HCT116 (cell line): Measurements from ENCODE around the gene RBM20. TPM values are rescaled to one million over a fixed set of nuclear protein-coding genes. Genes with fewer than 3 reads are reported as not detected.

ENCODE experiments used
- ATAC-seq: fragments of 200-7000 bp; cut with Tn5 transposase; 2 replicates; pipeline ENCODE4 v1.9.1; 2020; ENCODE audit warnings: mild to moderate bottlenecking, moderate library complexity
- BruUV-seq: library from RNA; stranded (reverse); fragments of 400-500 nt; replicated peaks from 2 replicates; lab custom pipeline; 2021; lab: Mats Ljungman, UMichigan
- CTCF ChIA-PET: fragments of 300-600 bp; sonication (Branson Sonifier 250); formaldehyde crosslinking; loops from one replicate; lab custom pipeline; 2021; ENCODE audit warnings: antibody characterized with exemption; lab: Charles Lee
- POLR2A ChIA-PET: fragments of 300-600, 350-600 bp; sonication (Branson Sonifier 250); formaldehyde crosslinking; loops from one replicate; lab custom pipeline; 2021; ENCODE audit warnings: antibody characterized with exemption; lab: Charles Lee
- RAD21 ChIA-PET, 2 experiments: fragments of 300-600 bp; sonication (Branson Sonifier 250); formaldehyde crosslinking; loops; one replicate each; lab custom pipeline; 2023; ENCODE audit warnings: low total read pairs in 2 of 2; ENCODE audit not compliant: uncharacterized antibody in 2 of 2, unreplicated experiment in 2 of 2, low non-redundant PET in 1 of 2; lab: Charles Lee
- DNase-seq: peaks from one replicate; pipeline ENCODE4 v3.0.0-alpha.2; 2010; ENCODE audit warnings: low read depth, low spot score
- H2AFZ ChIP-seq: fragments of 200-600 bp; shearing (Covaris generic), sonication (generic); 2 replicates; pipeline ENCODE4 v1.6.1; 2017; ENCODE audit warnings: low read depth, mixed run types, mixed read lengths, antibody characterized with exemption, low read length; ENCODE audit not compliant: poor library complexity, severe bottlenecking
- H3K27ac ChIP-seq: 2 replicates; pipeline ENCODE4 v1.5.1; 2012; ENCODE audit warnings: low read depth, low read length
- H3K27me3 ChIP-seq: fragments of 200-600 bp; sonication (generic); 2 replicates; pipeline ENCODE4 v1.6.1; 2016; ENCODE audit warnings: mixed run types, low read length, mixed read lengths; ENCODE audit not compliant: insufficient read depth
- H3K36me3 ChIP-seq, 2 experiments: fragments of 200-500 bp in 1 of 2; fragments of 200-600 bp in 1 of 2; sonication (Bioruptor generic) in 1 of 2; sonication (generic) in 1 of 2; 2 replicates each; pipeline versions ENCODE4 v1.5.1 to v1.6.1; 2014 to 2016; ENCODE audit warnings: low read length in 2 of 2, inconsistent platforms in 1 of 2, mixed read lengths in 1 of 2, mixed run types in 1 of 2; ENCODE audit not compliant: insufficient read depth in 2 of 2, control insufficient read depth in 1 of 2
- H3K4me1 ChIP-seq, 2 experiments: fragments of 200-600 bp in 1 of 2; sonication (generic) in 1 of 2; 2 replicates each; pipeline versions ENCODE4 v1.5.1 to v1.6.1; 2012 to 2017; ENCODE audit warnings: low read length in 2 of 2, inconsistent platforms in 1 of 2, mild to moderate bottlenecking in 1 of 2, mixed read lengths in 1 of 2, mixed run types in 1 of 2, moderate library complexity in 1 of 2; ENCODE audit not compliant: insufficient read depth in 2 of 2, control insufficient read depth in 1 of 2
- H3K4me2 ChIP-seq: fragments of 200-600 bp; sonication (generic); 2 replicates; pipeline ENCODE4 v1.6.1; 2017; ENCODE audit warnings: mixed run types, low read length, mixed read lengths
- H3K4me3 ChIP-seq, 2 experiments: fragments of 200-600 bp in 1 of 2; sonication (generic) in 1 of 2; replicated peaks in 1 of 2; 2 replicates each; pipeline ENCODE4 v1.5.1; 2011 to 2016; ENCODE audit warnings: low read length in 2 of 2, control low read depth in 1 of 2, low read depth in 1 of 2, mild to moderate bottlenecking in 1 of 2, mixed read lengths in 1 of 2, mixed run types in 1 of 2
- H3K79me2 ChIP-seq: fragments of 200-600 bp; sonication (generic); 2 replicates; pipeline ENCODE4 v1.6.1; 2017; ENCODE audit warnings: mild to moderate bottlenecking, mixed run types, low read length, moderate library complexity, mixed read lengths; ENCODE audit not compliant: insufficient read depth
- H3K9ac ChIP-seq: fragments of 200-600 bp; sonication (generic); 2 replicates; pipeline ENCODE4 v1.6.1; 2016; ENCODE audit warnings: low read length, mixed read lengths
- H3K9me2 ChIP-seq: fragments of 200-600 bp; sonication (generic), shearing (Covaris generic); 2 replicates; pipeline ENCODE4 v1.6.1; 2017; ENCODE audit warnings: mixed run types, mild to moderate bottlenecking, moderate library complexity; ENCODE audit not compliant: insufficient read depth
- H3K9me3 ChIP-seq, 2 experiments: fragments of 200-500 bp in 1 of 2; fragments of 200-600 bp in 1 of 2; sonication (Bioruptor generic) in 1 of 2; sonication (generic) in 1 of 2; 2 replicates each; pipeline ENCODE4 v1.6.1; 2014 to 2017; ENCODE audit warnings: low read length in 2 of 2, mixed read lengths in 2 of 2, inconsistent platforms in 1 of 2, low read depth in 1 of 2, mild to moderate bottlenecking in 1 of 2, mixed run types in 1 of 2, moderate library complexity in 1 of 2; ENCODE audit not compliant: control insufficient read depth in 1 of 2, insufficient read depth in 1 of 2
- H4K20me1 ChIP-seq: fragments of 200-600 bp; sonication (generic), shearing (Covaris generic); 2 replicates; pipeline ENCODE4 v1.6.1; 2017; ENCODE audit warnings: mixed run types, mild to moderate bottlenecking, moderate library complexity; ENCODE audit not compliant: insufficient read depth
- ATF3 ChIP-seq: IDR thresholded peaks from 2 replicates; pipeline ENCODE4 v1.6.1; 2012
- CBX3 ChIP-seq: IDR thresholded peaks from 2 replicates; pipeline ENCODE4 v1.6.1; 2012; ENCODE audit warnings: low read depth
- CEBPB ChIP-seq: IDR thresholded peaks from 2 replicates; pipeline ENCODE4 v1.6.1; 2012; ENCODE audit warnings: low read depth
- EGR1 ChIP-seq: IDR thresholded peaks from 2 replicates; pipeline ENCODE4 v1.6.1; 2012; ENCODE audit warnings: low read depth
- ELF1 ChIP-seq: IDR thresholded peaks from 2 replicates; pipeline ENCODE4 v1.6.1; 2012; ENCODE audit warnings: low read depth, borderline replicate concordance
- EZH2 ChIP-seq: fragments of 200-600 bp; sonication (generic); IDR thresholded peaks from 2 replicates; pipeline ENCODE4 v1.6.1; 2017; ENCODE audit warnings: antibody characterized with exemption, mixed run types
- EZH2phosphoT487 ChIP-seq: fragments of 200-600 bp; IDR thresholded peaks from 2 replicates; pipeline ENCODE4 v1.6.1; 2018; ENCODE audit warnings: antibody characterized with exemption, borderline replicate concordance
- FOSL1 ChIP-seq: IDR thresholded peaks from 2 replicates; pipeline ENCODE4 v1.6.1; 2012; ENCODE audit warnings: low read depth
- MAX ChIP-seq: IDR thresholded peaks from 2 replicates; pipeline ENCODE4 v1.6.1; 2012
- POLR2A ChIP-seq: IDR thresholded peaks from 2 replicates; pipeline ENCODE4 v1.7.0; 2011; ENCODE audit warnings: borderline replicate concordance; ENCODE audit not compliant: insufficient read depth, insufficient read length; ENCODE audit errors: extremely low read depth
- POLR2AphosphoS5 ChIP-seq: IDR thresholded peaks from 2 replicates; pipeline ENCODE4 v1.6.1; 2011; ENCODE audit warnings: mild to moderate bottlenecking, low read depth, low read length, moderate library complexity
- RAD21 ChIP-seq: IDR thresholded peaks from 2 replicates; pipeline ENCODE4 v1.6.1; 2012; ENCODE audit warnings: low read depth, mild to moderate bottlenecking
- REST ChIP-seq: IDR thresholded peaks from 2 replicates; pipeline ENCODE4 v1.6.1; 2012; ENCODE audit warnings: low read depth
- SIN3A ChIP-seq: IDR thresholded peaks from 2 replicates; pipeline ENCODE4 v1.6.1; 2012; ENCODE audit warnings: low read depth
- SP1 ChIP-seq: IDR thresholded peaks from 2 replicates; pipeline ENCODE4 v1.6.1; 2012; ENCODE audit warnings: low read depth
- SRF ChIP-seq: IDR thresholded peaks from 2 replicates; pipeline ENCODE4 v1.6.1; 2012; ENCODE audit warnings: low read depth
- TCF7L2 ChIP-seq: IDR thresholded peaks from 2 replicates; pipeline ENCODE4 v1.7.0; 2011; ENCODE audit warnings: borderline replicate concordance, inconsistent platforms; ENCODE audit not compliant: insufficient read depth, insufficient read length; ENCODE audit errors: extremely low read depth
- YY1 ChIP-seq: IDR thresholded peaks from 2 replicates; pipeline ENCODE4 v1.6.1; 2011; ENCODE audit warnings: low read length, low read depth, moderate library complexity, mild to moderate bottlenecking; ENCODE audit not compliant: insufficient replicate concordance; ENCODE audit errors: extremely low read depth
- ZFX ChIP-seq: fragments of 450-650 bp; IDR thresholded peaks from 2 replicates; pipeline ENCODE4 v1.6.1; 2017
- ZNF274 ChIP-seq: fragments of 200-500 bp; sonication (Bioruptor generic); IDR thresholded peaks from 2 replicates; pipeline ENCODE4 v1.6.1; 2014; ENCODE audit warnings: mild to moderate bottlenecking, low read depth, low read length, inconsistent platforms
- intact Hi-C: fragments of 100-400 bp; cut with micrococcal nuclease; formaldehyde crosslinking; loops from 2 replicates; pipeline ENCODE4 v1.10.0; 2022
- total RNA-seq: library from RNA; stranded (reverse); gene quantifications from one replicate; pipeline ENCODE4 v1.2.1, GENCODE V29; 2021; ENCODE audit not compliant: unreplicated experiment

RBM20 gene
- total RNA-seq, 1 experiment from 2014 or later = 2.0 TPM

- TF ChIP-seq EGR1 (no peak), REST (no peak), ATF3 (no peak), FOSL1 (no peak), SRF (no peak), ZNF274 (no peak), EZH2phosphoT487 (no peak), RAD21 (no peak), POLR2AphosphoS5 (no peak), POLR2A (no peak), YY1 (no peak), TCF7L2 (no peak), MAX (no peak), EZH2 (no peak), CBX3 (no peak), SIN3A (no peak), CEBPB (no peak), ZFX (no peak), ELF1 (no peak), SP1 (no peak)
- Histone ChIP-seq H2AFZ (no peak overlapping the region), H3K9me3 (no peaks in the 10 kb centered on the region), H3K36me3 (no peaks in the 10 kb centered on the region), H3K79me2 (no peaks in the 10 kb centered on the region), H3K27me3 (no peaks in the 10 kb centered on the region), H3K27ac (no peak overlapping the region), H3K4me1 (no peaks in the 10 kb centered on the region), H3K9me2 (no peaks in the 10 kb centered on the region), H3K4me2 (no peak overlapping the region), H3K4me3 (no peak overlapping the region), H3K9ac (no peak overlapping the region), H4K20me1 (no peaks in the 10 kb centered on the region)
- DNase-seq (no peak), ATAC-seq (no peak)
- no TSS peak for BruUV-seq
- ChIA-PET POLR2A (no interaction called here), CTCF (no interaction called here), RAD21 (no interaction called here)
- intact Hi-C loops = no loop called here
Measured at GRCh38 chr10:110822035-110822711, 178.0 kb downstream of the RBM20 start.
